Measurements from ENCODE around the gene FBXO38.

FBXO38 gene

DNA sequence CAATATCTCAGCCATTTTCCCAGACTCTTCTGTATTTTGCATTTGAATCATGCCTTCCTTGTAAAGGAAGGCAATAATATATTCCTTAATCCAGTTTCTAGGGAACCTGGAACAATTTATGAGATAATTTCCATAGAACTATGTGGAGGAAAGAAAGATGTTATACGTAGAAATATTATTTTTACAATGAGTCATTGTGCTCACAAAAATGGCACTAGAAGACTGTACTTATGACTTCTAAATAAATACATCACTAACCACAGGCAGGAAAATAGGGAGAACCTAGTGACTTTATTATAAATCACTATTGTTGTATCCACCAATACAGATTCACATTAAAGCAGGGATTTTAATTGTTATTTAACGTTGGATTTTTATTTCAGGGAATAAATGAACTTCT lies 87.6 kb downstream of the FBXO38 start:
- Histone ChIP-seq H3K4me3 (ENCODE audit: low read depth in 1 of 2, low read length in 1 of 2) (no peak overlapping the region), H3K27ac (no peak overlapping the region), H3K4me1 (ENCODE audit: control insufficient read depth in 1 of 2, insufficient read depth in 1 of 2, low read depth in 1 of 2, low read length in 1 of 2) (peaks cover 4 to 11% of the 10 kb centered on the region in 2 experiments), H3K27me3 (peaks cover 9% of the 10 kb centered on the region), H3K36me3 (no peaks in the 10 kb centered on the region), H3K9me3 (no peaks in the 10 kb centered on the region)
- TF ChIP-seq, protein P1, sequence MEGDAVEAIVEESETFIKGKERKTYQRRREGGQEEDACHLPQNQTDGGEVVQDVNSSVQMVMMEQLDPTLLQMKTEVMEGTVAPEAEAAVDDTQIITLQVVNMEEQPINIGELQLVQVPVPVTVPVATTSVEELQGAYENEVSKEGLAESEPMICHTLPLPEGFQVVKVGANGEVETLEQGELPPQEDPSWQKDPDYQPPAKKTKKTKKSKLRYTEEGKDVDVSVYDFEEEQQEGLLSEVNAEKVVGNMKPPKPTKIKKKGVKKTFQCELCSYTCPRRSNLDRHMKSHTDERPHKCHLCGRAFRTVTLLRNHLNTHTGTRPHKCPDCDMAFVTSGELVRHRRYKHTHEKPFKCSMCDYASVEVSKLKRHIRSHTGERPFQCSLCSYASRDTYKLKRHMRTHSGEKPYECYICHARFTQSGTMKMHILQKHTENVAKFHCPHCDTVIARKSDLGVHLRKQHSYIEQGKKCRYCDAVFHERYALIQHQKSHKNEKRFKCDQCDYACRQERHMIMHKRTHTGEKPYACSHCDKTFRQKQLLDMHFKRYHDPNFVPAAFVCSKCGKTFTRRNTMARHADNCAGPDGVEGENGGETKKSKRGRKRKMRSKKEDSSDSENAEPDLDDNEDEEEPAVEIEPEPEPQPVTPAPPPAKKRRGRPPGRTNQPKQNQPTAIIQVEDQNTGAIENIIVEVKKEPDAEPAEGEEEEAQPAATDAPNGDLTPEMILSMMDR (IDR thresholded peaks at IDR 0.05) = no peak

DNA sequence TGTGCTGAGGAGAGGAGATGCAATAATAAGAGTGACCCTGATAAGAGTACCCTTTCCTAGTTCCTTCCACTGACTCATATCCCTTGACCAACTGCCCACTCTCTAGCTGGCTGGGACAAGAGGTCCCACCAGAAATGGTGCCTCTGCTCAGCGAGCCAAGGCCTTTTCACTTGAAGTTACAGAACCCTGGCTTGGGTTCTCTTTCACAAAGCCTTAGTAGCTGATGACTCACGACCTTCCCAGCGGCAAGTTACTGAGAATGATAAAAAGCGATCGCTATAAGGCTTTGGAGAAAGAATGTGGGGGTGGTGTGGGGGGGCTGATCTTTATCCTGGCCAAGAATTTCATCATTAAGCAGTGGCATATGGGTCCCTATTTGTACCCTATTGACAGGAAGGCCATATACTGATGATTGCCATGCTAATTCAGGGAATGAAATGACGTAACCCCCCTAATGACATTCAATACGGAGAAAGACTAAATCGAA lies 90.3 kb downstream of the FBXO38 start:
- peaks cover 0 to 3% of the 10 kb centered on the region in 2 experiments for H3K4me1 ChIP-seq (ENCODE audit: control insufficient read depth in 1 of 2, insufficient read depth in 1 of 2, low read depth in 1 of 2, low read length in 1 of 2)
- no peaks in the 10 kb centered on the region for H3K9me3 ChIP-seq
- no peak overlapping the region for H3K27ac ChIP-seq
- no peak overlapping the region for H3K4me3 ChIP-seq (ENCODE audit: low read depth in 1 of 2, low read length in 1 of 2)
- peaks cover 35% of the 10 kb centered on the region for H3K27me3 ChIP-seq
- TF ChIP-seq, protein P1 (IDR thresholded peaks at IDR 0.05) = no peak
- H3K36me3 ChIP-seq = no peaks in the 10 kb centered on the region

DNA sequence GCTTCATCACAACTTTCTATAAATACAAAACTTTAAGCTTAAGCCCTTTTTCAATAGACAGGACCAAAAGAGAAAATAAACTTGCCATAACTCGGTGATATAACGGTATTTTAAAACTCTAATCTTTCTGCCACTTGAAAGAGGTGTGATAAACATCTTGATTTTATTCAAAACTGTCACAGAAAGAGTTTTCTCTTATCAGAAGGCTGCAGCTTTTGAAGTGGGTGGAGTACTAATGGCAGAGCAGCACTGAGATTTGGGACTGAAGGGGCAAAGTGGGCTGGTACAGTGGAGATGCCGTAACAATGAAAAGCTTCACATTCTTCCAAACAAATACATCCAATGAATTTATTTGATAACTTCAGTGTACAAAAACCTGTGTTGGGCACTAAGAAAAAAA lies 92.5 kb downstream of the FBXO38 start:
- Histone ChIP-seq H3K27me3 (peaks cover 37% of the 10 kb centered on the region), H3K4me3 (ENCODE audit: low read depth in 1 of 2, low read length in 1 of 2) (no peak overlapping the region), H3K36me3 (no peaks in the 10 kb centered on the region), H3K9me3 (no peaks in the 10 kb centered on the region), H3K27ac (no peak overlapping the region), H3K4me1 (ENCODE audit: control insufficient read depth in 1 of 2, insufficient read depth in 1 of 2, low read depth in 1 of 2, low read length in 1 of 2) (peaks cover 0 to 3% of the 10 kb centered on the region in 2 experiments)
- TF ChIP-seq, protein P1 (IDR thresholded peaks at IDR 0.05) = no peak

DNA sequence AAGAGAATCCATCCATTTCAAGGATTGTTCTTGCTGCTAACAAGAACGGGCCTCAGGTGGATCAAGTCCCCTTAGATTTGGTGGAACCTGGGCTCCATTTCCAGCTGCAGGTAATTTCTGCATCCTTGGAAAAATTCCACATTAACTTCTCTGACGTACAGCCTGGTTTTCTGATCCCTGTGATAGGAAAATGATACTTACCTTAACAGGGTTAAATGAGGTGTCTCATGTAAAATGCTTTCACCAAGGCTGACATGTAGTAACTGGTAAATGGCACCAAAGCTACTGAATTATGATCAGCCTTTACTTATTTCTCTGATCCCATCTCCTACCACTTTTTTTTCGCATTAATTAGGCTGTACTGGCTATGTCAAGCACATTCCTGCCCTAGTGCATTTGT lies 93.7 kb downstream of the FBXO38 start:
- Histone ChIP-seq H3K4me1 (ENCODE audit: control insufficient read depth in 1 of 2, insufficient read depth in 1 of 2, low read depth in 1 of 2, low read length in 1 of 2) (peaks cover 0 to 2% of the 10 kb centered on the region in 2 experiments), H3K27ac (no peak overlapping the region), H3K36me3 (no peaks in the 10 kb centered on the region), H3K27me3 (peaks cover 37% of the 10 kb centered on the region), H3K4me3 (ENCODE audit: low read depth in 1 of 2, low read length in 1 of 2) (no peak overlapping the region), H3K9me3 (no peaks in the 10 kb centered on the region)
- TF ChIP-seq, protein P1 (IDR thresholded peaks at IDR 0.05) = no peak

DNA sequence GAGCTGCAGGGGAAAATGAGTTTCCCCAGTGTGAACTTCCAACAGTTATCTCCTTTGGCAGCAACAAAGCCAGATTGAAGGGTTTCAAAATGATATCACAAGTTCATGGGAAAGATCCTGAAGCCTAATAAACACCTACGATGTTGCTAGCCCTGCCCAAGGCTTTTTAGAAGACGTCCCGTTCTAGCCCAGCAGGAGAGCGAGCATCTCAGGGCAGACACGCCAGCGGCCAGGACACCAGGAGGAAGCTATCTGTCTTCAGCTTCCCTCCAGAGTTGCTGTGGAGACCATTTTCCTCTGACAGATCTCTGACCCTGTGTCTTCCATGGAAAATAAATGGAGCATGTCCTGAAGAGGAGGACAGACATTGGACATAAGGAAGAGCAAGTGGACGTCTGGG lies 98.4 kb downstream of the FBXO38 start:
- Histone ChIP-seq H3K27me3 (peaks cover 23% of the 10 kb centered on the region), H3K9me3 (no peaks in the 10 kb centered on the region), H3K4me1 (ENCODE audit: control insufficient read depth in 1 of 2, insufficient read depth in 1 of 2, low read depth in 1 of 2, low read length in 1 of 2) (no peaks in the 10 kb centered on the region), H3K36me3 (no peaks in the 10 kb centered on the region), H3K4me3 (ENCODE audit: low read depth in 1 of 2, low read length in 1 of 2) (no peak overlapping the region), H3K27ac (no peak overlapping the region)
- TF ChIP-seq, protein P1 (IDR thresholded peaks at IDR 0.05) = no peak

All from neutrophil (primary cell).